ENCODE results near the gene BICDL1.
"Not testable (repeated sequence)": the region's sequence is repeated elsewhere in the genome, so short reads cannot be mapped to it uniquely, and the experiment has no call there.

BICDL1 gene

GRCh38 chr12:120006258-120006975, 17.4 kb downstream of the BICDL1 start:
- DNase-seq, result no peak

- no peak for DNase-seq
These were observed 18.2 kb downstream of the BICDL1 start for GRCh38 chr12:120007272-120007671.

GRCh38 chr12:120010661-120011230, 21.7 kb downstream of the BICDL1 start:
- DNase-seq, result no peak

- DNase-seq, result no peak
These were observed 23.1 kb downstream of the BICDL1 start for GRCh38 chr12:120012067-120012621.

- no peak for DNase-seq
These were observed 24.8 kb downstream of the BICDL1 start for GRCh38 chr12:120013659-120014380.

- not testable (repeated sequence) for DNase-seq
These were observed 25.3 kb downstream of the BICDL1 start for GRCh38 chr12:120014381-120014735.

- no peak for DNase-seq
These were observed 26.3 kb downstream of the BICDL1 start for GRCh38 chr12:120015313-120015712.

- not testable (repeated sequence) for DNase-seq
These were observed 27.2 kb downstream of the BICDL1 start for GRCh38 chr12:120016199-120016598.

- no peak for DNase-seq
These were observed 30.2 kb downstream of the BICDL1 start for GRCh38 chr12:120019197-120019596.

- DNase-seq, result no peak
These were observed 30.9 kb downstream of the BICDL1 start for GRCh38 chr12:120019938-120020337.

- DNase-seq, result no peak
These were observed 35.2 kb downstream of the BICDL1 start for GRCh38 chr12:120024193-120024592.

- no peak for DNase-seq
These were observed 36.6 kb downstream of the BICDL1 start for GRCh38 chr12:120025640-120026039.

GRCh38 chr12:120032242-120032641, 43.2 kb downstream of the BICDL1 start:
- DNase-seq, result no peak

GRCh38 chr12:120037851-120038250, 48.8 kb downstream of the BICDL1 start:
- no peak for DNase-seq

- DNase-seq, result no peak
These were observed 50.7 kb downstream of the BICDL1 start for GRCh38 chr12:120039711-120040110.

- no peak for DNase-seq
These were observed 52.6 kb downstream of the BICDL1 start for GRCh38 chr12:120041386-120042231.

- DNase-seq, result not testable (repeated sequence)
These were observed 56.3 kb downstream of the BICDL1 start for GRCh38 chr12:120045367-120045766.

- DNase-seq, result no peak
These were observed 58.0 kb downstream of the BICDL1 start for GRCh38 chr12:120047072-120047471.

GRCh38 chr12:120048263-120048662, 59.2 kb downstream of the BICDL1 start:
- no peak for DNase-seq

GRCh38 chr12:120049426-120049825, 60.4 kb downstream of the BICDL1 start:
- DNase-seq, result no peak

- no peak for DNase-seq
These were observed 62.5 kb downstream of the BICDL1 start for GRCh38 chr12:120051535-120051934.

- DNase-seq, result no peak
These were observed 65.3 kb downstream of the BICDL1 start for GRCh38 chr12:120054293-120054692.
